SK-N-MC (cell line): Measurements from ENCODE around the gene CARD9.

Experiments
- DNase-seq: peaks from one replicate; pipeline ENCODE4 v3.0.0-alpha.2; 2011; ENCODE audit warnings: low read depth, low spot score
- H3K27ac ChIP-seq: fragments of 200-600 bp; sonication (generic); 2 replicates; pipeline ENCODE4 v1.5.1; 2016; ENCODE audit warnings: mixed run types
- H3K36me3 ChIP-seq: fragments of 200-600 bp; sonication (generic); 2 replicates; pipeline ENCODE4 v1.6.1; 2017; ENCODE audit warnings: antibody characterized with exemption, low read length, mixed read lengths; ENCODE audit not compliant: insufficient read depth
- H3K4me3 ChIP-seq: fragments of 200-600 bp; sonication (generic); 2 replicates; pipeline ENCODE4 v1.5.1; 2016
- H3K9ac ChIP-seq: fragments of 200-600 bp; sonication (generic); 2 replicates; pipeline ENCODE4 v1.8.0; 2017; ENCODE audit warnings: mixed run types, mixed read lengths; ENCODE audit not compliant: insufficient read length
- H3K9me3 ChIP-seq: fragments of 200-600 bp; sonication (generic); 2 replicates; pipeline ENCODE4 v1.6.1; 2017; ENCODE audit warnings: low read depth, mild to moderate bottlenecking, antibody characterized with exemption, low read length, moderate library complexity, mixed read lengths
- EZH2 ChIP-seq: fragments of 200-600 bp; sonication (generic); IDR thresholded peaks from one replicate; pipeline ENCODE4 v1.6.1; 2017; ENCODE audit warnings: antibody characterized with exemption
- FOXP2 ChIP-seq: optimal IDR thresholded peaks from 2 replicates; pipeline ENCODE3; 2011; ENCODE audit warnings: mild to moderate bottlenecking, moderate library complexity; ENCODE audit not compliant: insufficient read depth; ENCODE audit errors: extremely low read length, control extremely low read depth
- POLR2AphosphoS5 ChIP-seq: IDR thresholded peaks from 2 replicates; pipeline ENCODE4 v1.6.1; 2012; ENCODE audit warnings: mild to moderate bottlenecking, low read depth, low read length, borderline replicate concordance

Gene CARD9

GRCh38 chr9:136371533-136371880 lies 2.0 kb downstream of the CARD9 start:
- Histone ChIP-seq H3K27ac (no peak overlapping the region), H3K36me3 (no peaks in the 10 kb centered on the region), H3K9me3 (no peaks in the 10 kb centered on the region), H3K4me3 (no peak overlapping the region), H3K9ac (no peak overlapping the region)
- TF ChIP-seq FOXP2 (no peak), EZH2 (no peak), POLR2AphosphoS5 (no peak)
- DNase-seq = no peak

DNA sequence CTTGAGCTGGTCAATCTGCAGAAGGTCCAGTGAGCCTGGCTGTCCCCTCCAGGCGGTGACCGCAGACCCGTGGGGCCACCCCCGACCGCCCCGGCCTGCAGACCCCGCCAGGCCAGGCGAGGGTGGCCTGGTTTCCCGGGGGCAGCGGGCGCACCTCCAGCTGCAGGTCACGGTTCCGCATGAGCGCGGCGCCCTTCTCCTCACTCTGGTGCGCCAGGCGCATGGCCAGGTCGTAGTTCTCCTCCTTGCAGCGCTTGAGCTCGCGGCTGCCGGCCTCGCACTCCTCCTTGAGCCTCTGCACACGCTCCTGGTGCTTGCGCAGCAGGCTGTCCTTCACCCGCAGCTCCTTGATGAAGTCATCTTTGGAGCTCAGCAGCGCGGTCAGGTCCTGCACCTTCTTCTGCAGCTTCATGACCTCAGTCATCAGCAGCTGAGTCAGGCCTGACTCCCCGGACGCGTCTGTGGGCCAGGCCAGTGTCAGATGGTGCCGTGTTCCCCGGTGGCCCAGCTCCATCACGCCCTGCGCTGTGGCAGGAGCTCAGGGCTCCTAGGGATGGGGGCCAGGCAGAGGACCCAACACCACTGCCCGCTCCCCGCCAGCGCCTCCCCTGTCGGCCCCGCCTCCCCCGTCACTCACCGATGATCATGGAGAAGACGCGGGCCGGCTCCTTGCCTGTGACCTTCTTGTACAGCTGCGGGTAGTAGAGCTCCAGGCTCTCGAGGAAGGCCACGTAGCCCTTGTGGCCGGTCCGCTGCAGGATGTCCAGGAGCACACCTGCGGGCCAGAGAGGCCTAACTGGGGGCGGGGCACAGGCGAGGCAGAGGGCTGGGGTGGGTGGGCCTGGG lies 2.6 kb downstream of the CARD9 start:
- no peak for TF ChIP-seq EZH2
- no peak for TF ChIP-seq POLR2AphosphoS5
- TF ChIP-seq FOXP2 = no peak
- no peak overlapping the region for H3K4me3 ChIP-seq
- H3K9me3 ChIP-seq = no peaks in the 10 kb centered on the region
- no peaks in the 10 kb centered on the region for H3K36me3 ChIP-seq
- no peak overlapping the region for H3K27ac ChIP-seq
- H3K9ac ChIP-seq = no peak overlapping the region
- no peak for DNase-seq

GRCh38 chr9:136370037-136370436 lies 3.4 kb downstream of the CARD9 start:
- DNase-seq = no peak
- Histone ChIP-seq H3K27ac (no peak overlapping the region), H3K9me3 (no peaks in the 10 kb centered on the region), H3K9ac (no peak overlapping the region), H3K36me3 (no peaks in the 10 kb centered on the region), H3K4me3 (no peak overlapping the region)
- no peak for TF ChIP-seq EZH2
- no peak for TF ChIP-seq FOXP2
- no peak for TF ChIP-seq POLR2AphosphoS5

GRCh38 chr9:136368190-136368589 lies 5.3 kb downstream of the CARD9 start:
- Histone ChIP-seq H3K27ac (no peak overlapping the region), H3K9me3 (no peaks in the 10 kb centered on the region), H3K36me3 (no peaks in the 10 kb centered on the region), H3K9ac (no peak overlapping the region), H3K4me3 (no peak overlapping the region)
- TF ChIP-seq FOXP2 (no peak), EZH2 (no peak), POLR2AphosphoS5 (no peak)
- no peak for DNase-seq

DNA sequence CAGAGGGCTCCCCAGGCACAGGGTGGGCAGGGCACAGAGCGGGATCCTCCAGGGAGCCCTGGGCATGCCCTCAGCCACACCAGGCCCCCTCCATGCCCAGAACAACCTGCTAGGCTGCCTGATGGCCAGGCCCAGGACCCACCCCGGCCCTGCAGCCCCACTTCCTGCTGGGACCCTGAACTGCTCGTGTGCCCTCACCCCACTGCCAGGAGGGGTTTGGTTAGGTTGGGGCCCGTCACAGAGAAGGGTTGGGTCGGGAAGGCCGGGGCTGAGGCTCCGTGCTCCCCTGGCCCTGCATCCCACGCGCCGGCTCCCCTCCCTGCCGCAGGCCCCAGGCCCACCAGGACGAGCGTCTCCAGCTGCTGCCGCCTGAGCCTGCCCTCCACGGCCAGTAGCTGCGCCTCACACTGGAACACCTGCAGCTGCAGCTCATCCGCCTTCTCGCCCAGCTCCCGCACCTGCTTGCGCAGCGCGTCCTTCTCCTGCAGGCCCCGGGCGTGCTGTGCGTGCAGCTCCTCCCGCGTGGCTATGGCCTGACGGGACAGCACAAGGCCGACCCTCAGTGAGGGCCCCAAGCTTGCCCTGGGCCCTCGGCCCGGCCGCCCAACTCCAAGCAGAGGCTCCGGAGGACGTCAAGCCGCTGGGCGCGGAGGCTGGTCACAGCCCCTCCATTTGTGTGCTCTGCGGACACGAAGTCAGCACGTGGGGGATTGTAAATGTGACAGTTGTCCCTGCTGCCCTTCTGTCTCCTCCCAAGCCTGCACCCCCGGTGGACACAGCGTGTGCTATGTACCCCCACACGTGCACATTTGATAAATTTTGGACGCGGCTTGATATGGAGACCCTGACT lies 5.9 kb downstream of the CARD9 start:
- Histone ChIP-seq H3K9me3 (no peaks in the 10 kb centered on the region), H3K9ac (no peak overlapping the region), H3K4me3 (no peak overlapping the region), H3K36me3 (no peaks in the 10 kb centered on the region), H3K27ac (no peak overlapping the region)
- DNase-seq = no peak
- TF ChIP-seq FOXP2 = no peak
- no peak for TF ChIP-seq EZH2
- no peak for TF ChIP-seq POLR2AphosphoS5

GRCh38 chr9:136366826-136367225 lies 6.6 kb downstream of the CARD9 start:
- no peak for TF ChIP-seq FOXP2
- no peaks in the 10 kb centered on the region for H3K9me3 ChIP-seq
- H3K4me3 ChIP-seq = no peak overlapping the region
- H3K9ac ChIP-seq = no peak overlapping the region
- no peak overlapping the region for H3K27ac ChIP-seq
- no peaks in the 10 kb centered on the region for H3K36me3 ChIP-seq
- DNase-seq = no peak

DNA sequence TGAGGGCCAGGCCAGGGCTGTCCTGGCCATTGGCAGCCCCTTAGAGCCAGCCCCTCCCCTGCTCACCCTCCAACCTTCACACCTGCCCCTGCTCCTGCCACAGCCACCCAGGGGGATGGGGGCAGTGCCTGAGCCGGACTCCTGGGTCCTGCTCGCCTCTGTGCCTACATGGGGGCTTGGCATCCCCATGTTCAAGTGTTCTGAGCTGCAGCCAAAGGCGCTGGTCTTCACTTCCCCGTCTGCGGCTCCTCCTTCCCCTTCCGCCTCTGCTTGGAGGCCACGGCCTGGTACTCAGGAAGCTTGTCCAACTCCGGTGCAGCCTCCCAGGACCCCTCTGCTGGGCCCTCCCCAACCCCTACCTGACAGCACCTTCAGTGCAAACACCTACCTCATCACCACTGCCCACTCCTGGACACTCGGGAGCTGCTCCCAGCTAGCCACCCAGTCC lies 7.7 kb downstream of the CARD9 start:
- no peak overlapping the region for H3K27ac ChIP-seq
- TF ChIP-seq FOXP2 = no peak
- TF ChIP-seq EZH2 = no peak
- no peak for TF ChIP-seq POLR2AphosphoS5
- no peak overlapping the region for H3K4me3 ChIP-seq
- DNase-seq = no peak
- H3K9ac ChIP-seq = no peak overlapping the region
- no peaks in the 10 kb centered on the region for H3K9me3 ChIP-seq
- H3K36me3 ChIP-seq = no peaks in the 10 kb centered on the region

GRCh38 chr9:136364942-136365774 lies 8.3 kb downstream of the CARD9 start:
- TF ChIP-seq POLR2AphosphoS5 (no peak), EZH2 (no peak), FOXP2 (no peak)

More at GRCh38 chr9:136364942-136365774, 8.3 kb downstream of the CARD9 start:
- DNase-seq = no peak
- H3K9me3 ChIP-seq = no peaks in the 10 kb centered on the region
- no peak overlapping the region for H3K9ac ChIP-seq
- no peaks in the 10 kb centered on the region for H3K36me3 ChIP-seq
- H3K27ac ChIP-seq = no peak overlapping the region
- no peak overlapping the region for H3K4me3 ChIP-seq
